GM12878 (cell line): ENCODE results near the gene ZNF764.

ENCODE experiments used
- CHD2 ChIP-seq: IDR thresholded peaks from 2 replicates; pipeline ENCODE4 v1.6.1; 2011; ENCODE audit warnings: low read depth, low read length, improper control_type of control experiment, borderline replicate concordance
- EGR1 ChIP-seq, 2 experiments: IDR thresholded peaks; 1 replicate in 1 of 2; 2 replicates in 1 of 2; pipeline ENCODE4 v1.6.1; 2011 to 2012; ENCODE audit warnings: low read depth in 2 of 2, low read length in 2 of 2, borderline replicate concordance in 1 of 2, mild to moderate bottlenecking in 1 of 2, moderate library complexity in 1 of 2
- EP300 ChIP-seq, 2 experiments: fragments of 150-350 bp in 1 of 2; IDR thresholded peaks; 2 replicates each; pipeline ENCODE4 v1.6.1; 2011 to 2012; ENCODE audit warnings: low read depth in 2 of 2, low read length in 2 of 2, borderline replicate concordance in 1 of 2, improper control_type of control experiment in 1 of 2, inconsistent platforms in 1 of 2; ENCODE audit not compliant: control insufficient read depth in 1 of 2
- EZH2 ChIP-seq: IDR thresholded peaks from 2 replicates; pipeline ENCODE4 v1.6.1; 2012; ENCODE audit warnings: low read depth, mild to moderate bottlenecking, control low read depth, inconsistent platforms, low read length, borderline replicate concordance; ENCODE audit not compliant: control insufficient read depth
- KAT2A ChIP-seq: conservative IDR thresholded peaks from 2 replicates; pipeline ENCODE4 v1.6.1; 2011; ENCODE audit warnings: low read depth, low read length; ENCODE audit not compliant: control insufficient read depth
- NBN ChIP-seq: fragments of 450-650 bp; IDR thresholded peaks from 2 replicates; pipeline ENCODE4 v1.6.1; 2016
- PAX8 ChIP-seq: fragments of 450-650 bp; IDR thresholded peaks from 2 replicates; pipeline ENCODE4 v1.6.1; 2017; ENCODE audit warnings: mild to moderate bottlenecking, moderate library complexity
- POLR2A ChIP-seq: IDR thresholded peaks from 2 replicates; pipeline ENCODE4 v1.6.1; 2011; ENCODE audit warnings: low read depth, mild to moderate bottlenecking, low read length
- SUZ12 ChIP-seq: fragments of 200-600 bp; sonication (generic); IDR thresholded peaks from one replicate; pipeline ENCODE4 v1.6.1; 2018; ENCODE audit warnings: antibody characterized with exemption, mild to moderate bottlenecking; ENCODE audit not compliant: unreplicated experiment
- YY1 ChIP-seq: IDR thresholded peaks from 2 replicates; pipeline ENCODE4 v1.6.1; 2011; ENCODE audit warnings: low read depth, mild to moderate bottlenecking, low read length
- ZNF24 ChIP-seq: fragments of 450-650 bp; IDR thresholded peaks from 2 replicates; pipeline ENCODE4 v1.6.1; 2017; ENCODE audit warnings: antibody characterized with exemption, mild to moderate bottlenecking
- TF ChIP-seq, protein P1 (sequence below): IDR thresholded peaks from 2 replicates; pipeline ENCODE4 v1.6.1; 2011; ENCODE audit warnings: low read depth, mild to moderate bottlenecking, low read length, moderate library complexity, borderline replicate concordance; ENCODE audit errors: extremely low read depth
- TF ChIP-seq, protein P2 (sequence below), 3 experiments: IDR thresholded peaks in 2 of 3; conservative IDR thresholded peaks in 1 of 3; 2 replicates each; pipeline ENCODE4 v1.5.1; 2011; ENCODE audit warnings: low read depth in 3 of 3, low read length in 3 of 3, mild to moderate bottlenecking in 3 of 3, control low read depth in 2 of 3, moderate library complexity in 2 of 3, inconsistent platforms in 1 of 3, mixed read lengths in 1 of 3; ENCODE audit not compliant: control insufficient read depth in 2 of 3, insufficient read depth in 1 of 3; ENCODE audit errors: extremely low read depth in 1 of 3

DNA sequence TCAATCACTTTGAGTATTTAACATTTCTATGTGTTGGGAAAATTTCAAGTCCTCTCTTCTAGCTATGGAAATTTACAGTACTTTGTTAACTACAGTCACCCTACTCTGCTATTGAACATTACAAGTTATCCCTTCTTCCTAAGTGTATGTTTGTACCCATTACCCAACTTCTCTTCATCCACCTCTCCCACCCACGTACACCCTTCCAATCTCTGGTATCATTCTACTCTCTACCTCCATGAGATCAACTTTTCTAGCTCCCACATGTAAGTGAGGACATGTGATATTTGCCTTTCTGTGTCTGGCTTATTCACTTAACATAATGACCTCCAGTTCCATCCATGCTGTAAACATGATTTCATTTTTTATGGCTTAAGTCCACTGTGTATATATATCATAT is 16.5 kb upstream of the ZNF764 start:
- TF ChIP-seq, protein P1, sequence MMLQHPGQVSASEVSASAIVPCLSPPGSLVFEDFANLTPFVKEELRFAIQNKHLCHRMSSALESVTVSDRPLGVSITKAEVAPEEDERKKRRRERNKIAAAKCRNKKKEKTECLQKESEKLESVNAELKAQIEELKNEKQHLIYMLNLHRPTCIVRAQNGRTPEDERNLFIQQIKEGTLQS: no peak
- TF ChIP-seq ZNF24: no peak
- TF ChIP-seq, protein P2, sequence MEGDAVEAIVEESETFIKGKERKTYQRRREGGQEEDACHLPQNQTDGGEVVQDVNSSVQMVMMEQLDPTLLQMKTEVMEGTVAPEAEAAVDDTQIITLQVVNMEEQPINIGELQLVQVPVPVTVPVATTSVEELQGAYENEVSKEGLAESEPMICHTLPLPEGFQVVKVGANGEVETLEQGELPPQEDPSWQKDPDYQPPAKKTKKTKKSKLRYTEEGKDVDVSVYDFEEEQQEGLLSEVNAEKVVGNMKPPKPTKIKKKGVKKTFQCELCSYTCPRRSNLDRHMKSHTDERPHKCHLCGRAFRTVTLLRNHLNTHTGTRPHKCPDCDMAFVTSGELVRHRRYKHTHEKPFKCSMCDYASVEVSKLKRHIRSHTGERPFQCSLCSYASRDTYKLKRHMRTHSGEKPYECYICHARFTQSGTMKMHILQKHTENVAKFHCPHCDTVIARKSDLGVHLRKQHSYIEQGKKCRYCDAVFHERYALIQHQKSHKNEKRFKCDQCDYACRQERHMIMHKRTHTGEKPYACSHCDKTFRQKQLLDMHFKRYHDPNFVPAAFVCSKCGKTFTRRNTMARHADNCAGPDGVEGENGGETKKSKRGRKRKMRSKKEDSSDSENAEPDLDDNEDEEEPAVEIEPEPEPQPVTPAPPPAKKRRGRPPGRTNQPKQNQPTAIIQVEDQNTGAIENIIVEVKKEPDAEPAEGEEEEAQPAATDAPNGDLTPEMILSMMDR (IDR thresholded peaks at IDR 0.05 in 2 of 3, conservative IDR thresholded peaks at IDR 0.05 in 1 of 3; ENCODE audit: control insufficient read depth in 2 of 3, extremely low read depth in 1 of 3, insufficient read depth in 1 of 3, low read depth in 3 of 3, low read length in 3 of 3): no peak
- TF ChIP-seq EP300 (IDR thresholded peaks at IDR 0.05; ENCODE audit: borderline replicate concordance in 1 of 2, control insufficient read depth in 1 of 2, low read depth in 2 of 2, low read length in 2 of 2): no peak
- no peak for TF ChIP-seq CHD2
- TF ChIP-seq EZH2: no peak
- no peak for TF ChIP-seq NBN
- TF ChIP-seq YY1: no peak
- TF ChIP-seq POLR2A: no peak
- TF ChIP-seq EGR1 (IDR thresholded peaks at IDR 0.05; ENCODE audit: borderline replicate concordance in 1 of 2, low read depth in 2 of 2, low read length in 2 of 2): no peak
- TF ChIP-seq KAT2A: no peak
- no peak for TF ChIP-seq PAX8
- no peak for TF ChIP-seq SUZ12
